OCI-LY3 (cell line): ENCODE measurements around the gene TAS2R41.
"Not testable (repeated sequence)": the region's sequence is repeated elsewhere in the genome, so short reads cannot be mapped to it uniquely, and the experiment has no call there.

ENCODE experiments used
- H2AFZ ChIP-seq: fragments of 200-600, 300-600 bp; shearing (Covaris generic); 2 replicates; pipeline ENCODE4 v1.6.0; 2014; ENCODE audit warnings: antibody characterized with exemption, low read depth, low read length
- H3K27ac ChIP-seq: fragments of 200-600, 300-600 bp; sonication (generic); 2 replicates; pipeline ENCODE4 v1.5.1; 2014; ENCODE audit warnings: mild to moderate bottlenecking, low read length, moderate library complexity, mixed read lengths
- H3K27me3 ChIP-seq: fragments of 200-600, 300-600 bp; sonication (generic); 2 replicates; pipeline ENCODE4 v1.6.1; 2014; ENCODE audit warnings: low read depth, low read length, mixed read lengths
- H3K36me3 ChIP-seq: fragments of 200-600, 300-600 bp; sonication (generic); replicated peaks from 2 replicates; pipeline ENCODE3; 2014; ENCODE audit warnings: low read depth, low read length, mixed read lengths
- H3K4me1 ChIP-seq: fragments of 300-600, 200-600 bp; sonication (generic); 2 replicates; pipeline ENCODE4 v1.6.1; 2014; ENCODE audit warnings: low read length, mixed read lengths
- H3K4me2 ChIP-seq: fragments of 200-600, 300-600 bp; sonication (generic); 2 replicates; pipeline ENCODE4 v1.6.1; 2014; ENCODE audit warnings: low read length, mixed read lengths
- H3K4me3 ChIP-seq: fragments of 300-600, 200-600 bp; sonication (generic); 2 replicates; pipeline ENCODE4 v1.5.1; 2014; ENCODE audit warnings: antibody characterized with exemption, mild to moderate bottlenecking, low read length, moderate library complexity
- H3K79me2 ChIP-seq: fragments of 300-600, 200-600 bp; shearing (Covaris generic); 2 replicates; pipeline ENCODE4 v1.6.1; 2014; ENCODE audit warnings: mild to moderate bottlenecking, low read length, mixed read lengths
- H3K9ac ChIP-seq: fragments of 300-600, 200-600 bp; shearing (Covaris generic); 2 replicates; pipeline ENCODE4 v1.6.0; 2014; ENCODE audit warnings: mild to moderate bottlenecking, low read length, moderate library complexity
- H3K9me3 ChIP-seq: fragments of 200-600, 300-600 bp; shearing (Covaris generic); 2 replicates; pipeline ENCODE4 v1.6.1; 2014; ENCODE audit warnings: low read length, mixed read lengths; ENCODE audit not compliant: insufficient read depth
- H4K20me1 ChIP-seq: fragments of 200-600, 300-600 bp; sonication (generic); 2 replicates; pipeline ENCODE4 v1.6.1; 2016; ENCODE audit warnings: low read length, mixed read lengths; ENCODE audit not compliant: insufficient read depth
- EZH2phosphoT487 ChIP-seq: fragments of 200-600 bp; shearing (Covaris generic); IDR thresholded peaks from 2 replicates; pipeline ENCODE4 v1.6.1; 2018; ENCODE audit warnings: antibody characterized with exemption, mixed run types, low read depth
- TF ChIP-seq, protein P1 (sequence below): fragments of 200-600, 300-600 bp; sonication (generic); IDR thresholded peaks from 2 replicates; pipeline ENCODE4 v1.5.1; 2014; ENCODE audit warnings: antibody characterized with exemption, low read length, low read depth

Gene TAS2R41

DNA sequence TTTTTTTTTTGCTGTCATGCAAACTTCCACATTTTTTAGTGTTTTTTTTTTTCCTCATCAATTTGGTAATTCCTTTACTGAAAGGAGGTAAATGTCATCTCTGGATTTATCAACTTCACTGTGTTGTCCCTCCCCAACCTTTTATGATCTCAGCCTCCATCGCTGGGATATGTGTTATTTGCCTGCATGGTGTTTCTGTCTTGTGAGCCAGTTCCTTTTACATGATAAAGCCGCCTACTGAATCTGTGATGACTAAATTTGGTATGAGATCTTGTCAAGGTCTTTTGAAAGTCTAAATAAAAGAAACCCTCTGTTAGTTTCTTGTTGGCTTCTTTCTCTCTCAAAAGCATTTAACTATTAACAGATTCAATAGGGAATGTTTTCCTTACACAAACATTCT is 39.3 kb downstream of the TAS2R41 start:
- TF ChIP-seq, protein P1, sequence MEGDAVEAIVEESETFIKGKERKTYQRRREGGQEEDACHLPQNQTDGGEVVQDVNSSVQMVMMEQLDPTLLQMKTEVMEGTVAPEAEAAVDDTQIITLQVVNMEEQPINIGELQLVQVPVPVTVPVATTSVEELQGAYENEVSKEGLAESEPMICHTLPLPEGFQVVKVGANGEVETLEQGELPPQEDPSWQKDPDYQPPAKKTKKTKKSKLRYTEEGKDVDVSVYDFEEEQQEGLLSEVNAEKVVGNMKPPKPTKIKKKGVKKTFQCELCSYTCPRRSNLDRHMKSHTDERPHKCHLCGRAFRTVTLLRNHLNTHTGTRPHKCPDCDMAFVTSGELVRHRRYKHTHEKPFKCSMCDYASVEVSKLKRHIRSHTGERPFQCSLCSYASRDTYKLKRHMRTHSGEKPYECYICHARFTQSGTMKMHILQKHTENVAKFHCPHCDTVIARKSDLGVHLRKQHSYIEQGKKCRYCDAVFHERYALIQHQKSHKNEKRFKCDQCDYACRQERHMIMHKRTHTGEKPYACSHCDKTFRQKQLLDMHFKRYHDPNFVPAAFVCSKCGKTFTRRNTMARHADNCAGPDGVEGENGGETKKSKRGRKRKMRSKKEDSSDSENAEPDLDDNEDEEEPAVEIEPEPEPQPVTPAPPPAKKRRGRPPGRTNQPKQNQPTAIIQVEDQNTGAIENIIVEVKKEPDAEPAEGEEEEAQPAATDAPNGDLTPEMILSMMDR = no peak
- no peak for TF ChIP-seq EZH2phosphoT487
- H3K4me2 ChIP-seq = no peak overlapping the region

DNA sequence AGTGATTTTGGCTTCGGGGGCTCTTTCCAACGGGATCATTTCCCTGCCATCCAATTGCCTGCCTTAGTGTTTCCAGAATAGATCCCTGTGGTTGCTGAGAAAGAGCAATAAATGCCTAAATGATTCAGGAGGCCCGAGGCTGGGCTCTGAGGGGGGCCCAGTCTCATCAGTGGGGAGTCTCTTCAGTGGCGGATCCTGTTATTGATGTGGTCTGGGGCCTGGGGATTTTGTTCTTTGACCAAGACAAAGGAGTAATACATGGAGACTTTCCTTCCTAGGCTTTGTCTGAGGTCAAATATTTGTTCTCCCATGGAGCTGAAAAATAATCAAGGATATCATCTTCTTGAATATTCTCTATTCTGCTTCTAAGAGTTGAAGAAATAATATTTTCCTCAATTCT is 40.8 kb downstream of the TAS2R41 start:
- no peaks in the 10 kb centered on the region for H4K20me1 ChIP-seq
- TF ChIP-seq, protein P1 = no peak
- TF ChIP-seq EZH2phosphoT487 = no peak
- no peak overlapping the region for H3K27ac ChIP-seq
- peaks cover 27% of the 10 kb centered on the region; the same call in 1 of the 2 replicates for H3K27me3 ChIP-seq
- H3K4me2 ChIP-seq = no peak overlapping the region
- no peaks in the 10 kb centered on the region for H3K9me3 ChIP-seq
- H3K9ac ChIP-seq = no peak overlapping the region
- H3K4me1 ChIP-seq = peaks cover 9% of the 10 kb centered on the region
- H2AFZ ChIP-seq = no peak overlapping the region
- H3K79me2 ChIP-seq = no peaks in the 10 kb centered on the region
- H3K4me3 ChIP-seq = no peak overlapping the region
- no peaks in the 10 kb centered on the region for H3K36me3 ChIP-seq

More for the DNA sequence above, 39.3 kb downstream of the TAS2R41 start:
- H3K4me3 ChIP-seq = no peak overlapping the region
- no peak overlapping the region for H2AFZ ChIP-seq
- H3K4me1 ChIP-seq = peaks cover 9% of the 10 kb centered on the region
- H3K79me2 ChIP-seq = no peaks in the 10 kb centered on the region
- H4K20me1 ChIP-seq = no peaks in the 10 kb centered on the region
- H3K36me3 ChIP-seq = no peaks in the 10 kb centered on the region
- no peak overlapping the region for H3K27ac ChIP-seq
- H3K9me3 ChIP-seq = no peaks in the 10 kb centered on the region
- peaks cover 27% of the 10 kb centered on the region; the same call in 1 of the 2 replicates for H3K27me3 ChIP-seq
- H3K9ac ChIP-seq = no peak overlapping the region

DNA sequence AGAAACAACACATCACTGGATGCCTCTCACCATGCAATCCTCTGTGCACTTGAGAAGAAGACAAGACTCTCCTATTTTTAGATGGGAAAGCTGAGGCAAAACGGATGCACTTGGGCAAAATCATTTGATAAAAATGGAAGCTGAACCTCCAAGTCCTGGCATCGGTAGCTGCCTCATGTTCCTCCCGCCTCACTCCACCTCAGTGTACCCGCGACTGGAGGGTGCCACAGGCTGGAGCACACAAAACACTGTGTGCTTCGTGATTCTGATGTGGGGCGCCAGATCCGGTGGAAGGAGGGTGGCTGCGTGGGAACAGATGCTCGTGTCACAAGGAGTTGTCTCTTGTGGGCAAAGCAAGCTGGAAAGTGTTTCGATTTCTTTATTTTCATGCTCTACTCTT is 41.3 kb downstream of the TAS2R41 start:
- Histone ChIP-seq H3K4me3 (no peak overlapping the region), H3K36me3 (no peaks in the 10 kb centered on the region), H3K4me1 (peaks cover 9% of the 10 kb centered on the region), H3K27me3 (peaks cover 27% of the 10 kb centered on the region; the same call in 1 of the 2 replicates), H4K20me1 (no peaks in the 10 kb centered on the region), H3K9ac (no peak overlapping the region), H3K4me2 (no peak overlapping the region), H3K79me2 (no peaks in the 10 kb centered on the region), H3K9me3 (no peaks in the 10 kb centered on the region), H2AFZ (no peak overlapping the region), H3K27ac (no peak overlapping the region)
- TF ChIP-seq, protein P1 = no peak
- no peak for TF ChIP-seq EZH2phosphoT487

DNA sequence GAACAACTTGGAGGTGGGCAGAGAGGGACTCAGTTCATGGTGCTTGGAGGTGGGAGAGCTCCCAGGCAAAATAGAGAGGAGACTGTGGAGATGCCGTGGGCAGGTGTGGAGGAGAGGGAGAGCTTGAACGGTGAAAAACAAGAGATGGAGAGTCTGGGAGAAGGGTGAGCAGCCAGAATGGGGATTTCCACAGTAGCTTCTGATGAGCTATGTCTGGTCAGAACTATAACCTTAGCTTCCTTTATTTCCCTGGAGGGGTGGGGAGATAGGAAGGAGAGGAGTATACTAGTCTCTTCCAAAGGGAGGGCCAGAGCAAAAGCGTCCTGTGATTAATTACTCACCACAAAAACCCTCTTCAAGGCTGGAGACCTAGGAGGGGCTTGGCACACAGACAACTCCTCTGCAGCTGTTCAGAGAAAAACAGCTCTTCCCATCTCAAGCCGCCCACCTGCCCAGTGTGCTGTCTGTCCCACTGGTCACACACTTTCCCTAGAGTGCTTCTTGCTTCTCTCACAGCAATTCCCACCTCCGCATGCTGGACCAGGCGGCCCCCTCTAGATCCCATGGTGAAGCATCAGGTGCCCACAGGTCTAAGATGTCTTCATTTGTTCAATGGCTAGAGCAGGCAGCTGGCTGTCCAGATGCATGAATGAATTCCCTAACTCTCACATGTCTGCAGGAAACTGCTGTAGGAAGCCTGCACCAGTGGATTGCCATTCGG is 41.9 kb downstream of the TAS2R41 start:
- H4K20me1 ChIP-seq = no peaks in the 10 kb centered on the region
- TF ChIP-seq, protein P1 = no peak
- TF ChIP-seq EZH2phosphoT487 = no peak
- H3K9ac ChIP-seq = no peak overlapping the region
- H3K27ac ChIP-seq = no peak overlapping the region
- no peaks in the 10 kb centered on the region for H3K79me2 ChIP-seq
- peaks cover 9% of the 10 kb centered on the region for H3K4me1 ChIP-seq
- H3K4me3 ChIP-seq = no peak overlapping the region
- no peak overlapping the region for H3K4me2 ChIP-seq
- no peaks in the 10 kb centered on the region for H3K9me3 ChIP-seq
- no peaks in the 10 kb centered on the region for H3K36me3 ChIP-seq
- H3K27me3 ChIP-seq = peaks cover 27% of the 10 kb centered on the region; the same call in 1 of the 2 replicates
- H2AFZ ChIP-seq = no peak overlapping the region

- not testable (repeated sequence) for H3K9ac ChIP-seq, H3K4me3 ChIP-seq, H3K36me3 ChIP-seq, H3K4me1 ChIP-seq, H3K79me2 ChIP-seq, H4K20me1 ChIP-seq, H3K9me3 ChIP-seq, H2AFZ ChIP-seq, H3K4me2 ChIP-seq, H3K27ac ChIP-seq
- peaks cover 24% of the 10 kb centered on the region; the same call in 1 of the 2 replicates for H3K27me3 ChIP-seq
Observed at GRCh38 chr7:143522309-143522916, 44.7 kb downstream of the TAS2R41 start.
